Thyroid gland (tissue), 4 donors: ENCODE data around the gene SEZ6L.

Experiments
- CTCF ChIP-seq, 6 experiments: fragments of 200-600 bp in 3 of 6; fragments of 450-650 bp in 3 of 6; sonication (generic) in 3 of 6; IDR thresholded peaks; one replicate each; pipeline ENCODE4 v1.5.1; 2016 to 2019; ENCODE audit warnings: antibody characterized with exemption in 6 of 6, mild to moderate bottlenecking in 2 of 6, inconsistent platforms in 1 of 6, moderate library complexity in 1 of 6
- POLR2A ChIP-seq, 2 donors: fragments of 450-650 bp; IDR thresholded peaks; one replicate each; pipeline ENCODE4 v1.6.1; 2017; ENCODE audit warnings: antibody characterized with exemption in 2 of 2, mild to moderate bottlenecking in 2 of 2, moderate library complexity in 1 of 2

DNA sequence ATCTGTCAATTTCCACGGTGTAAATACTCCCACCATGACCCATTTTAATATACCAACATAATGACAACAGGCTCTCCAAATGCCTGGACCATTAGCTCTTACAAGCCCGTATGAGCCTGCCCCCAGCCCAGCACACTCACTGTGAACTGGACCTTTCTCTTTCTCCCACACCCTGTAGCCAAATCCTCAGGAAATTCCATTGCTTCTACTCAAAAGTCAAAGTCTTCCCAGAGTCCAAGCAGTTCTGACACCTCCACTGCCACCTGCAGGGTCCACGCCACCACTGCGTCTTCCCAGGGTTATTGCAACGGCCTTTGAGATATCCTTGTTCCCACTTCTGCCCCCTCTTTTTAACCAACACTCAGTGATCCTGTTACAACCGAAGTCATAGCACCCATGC is 149.7 kb downstream of the SEZ6L start:
- TF ChIP-seq CTCF (IDR thresholded peaks at IDR 0.05) (peak in 1 of 6 experiments; percentile 31), POLR2A (IDR thresholded peaks at IDR 0.05) (no peak)
